CD4-positive, alpha-beta T cell treated with Interleukin-21 for 1 hour (primary cell): ENCODE data around the gene TKFC.

Source experiments
- DNase-seq: peaks from one replicate; pipeline ENCODE4 v3.0.0-alpha.2; 2020

The TKFC gene

DNA sequence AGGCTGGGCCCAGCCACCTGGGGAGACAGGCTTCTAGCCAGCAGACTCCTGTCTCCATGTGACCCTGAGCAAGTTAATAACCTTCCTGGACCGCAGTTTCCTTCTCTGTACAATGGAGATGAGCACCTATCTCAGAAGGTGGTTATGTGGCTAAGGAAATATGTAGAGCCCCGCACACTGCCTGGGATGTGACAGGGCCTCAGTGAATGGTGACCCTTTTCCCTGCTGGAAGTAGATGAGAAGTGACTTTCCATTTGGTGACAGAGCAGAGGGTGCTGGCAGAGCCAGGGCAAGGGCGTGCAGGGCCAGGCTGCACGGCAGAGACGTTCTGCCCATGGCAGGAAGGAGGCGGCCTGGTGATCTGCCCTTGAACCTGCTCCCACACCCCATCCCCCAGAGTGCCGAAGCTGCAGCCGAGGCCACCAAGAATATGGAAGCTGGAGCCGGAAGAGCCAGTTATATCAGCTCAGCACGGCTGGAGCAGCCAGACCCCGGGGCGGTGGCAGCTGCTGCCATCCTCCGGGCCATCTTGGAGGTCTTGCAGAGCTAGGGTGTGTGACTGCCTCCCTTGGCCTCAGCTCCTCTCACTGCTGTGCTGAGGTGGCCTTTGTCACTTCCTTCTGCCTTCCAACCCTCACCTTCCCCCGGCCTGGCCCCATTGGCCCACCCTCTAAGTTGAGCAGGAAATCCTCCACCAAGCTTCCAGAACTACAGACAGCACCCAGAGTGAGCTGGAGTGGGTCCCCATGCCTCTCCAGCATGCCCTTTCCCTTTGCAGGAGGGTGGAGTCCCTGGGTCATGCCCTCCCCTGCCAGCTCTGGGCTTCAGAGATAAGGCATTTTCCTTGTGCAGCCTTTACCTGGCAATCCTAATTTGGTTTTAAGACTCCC, 13.2 kb downstream of the TKFC start:
- no peak for DNase-seq

DNA sequence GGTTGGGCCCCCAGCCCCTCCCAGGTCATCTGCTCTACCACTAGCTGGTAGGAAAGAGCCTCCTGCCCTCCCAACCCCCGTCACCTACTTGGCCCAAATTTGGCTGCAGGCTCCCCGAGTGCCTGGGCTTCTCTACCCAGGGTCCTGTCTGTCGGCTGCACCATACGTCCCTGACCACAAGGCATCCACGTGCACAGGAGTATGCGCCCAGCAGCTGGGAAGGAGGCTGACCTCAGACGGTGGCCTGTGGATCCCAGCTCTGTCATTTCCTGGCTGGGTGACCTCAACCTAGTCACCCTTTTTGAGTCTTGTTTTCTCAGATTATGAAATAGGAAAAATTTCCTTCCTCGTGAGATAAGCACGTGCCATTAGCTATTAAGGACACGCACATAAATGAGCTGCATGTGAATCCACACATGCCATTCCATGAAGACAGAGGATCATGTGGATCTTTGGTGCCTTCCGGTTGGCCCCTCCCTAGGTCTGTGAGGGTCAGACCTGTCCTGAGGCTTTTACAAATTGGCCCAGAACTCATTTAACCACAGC, 15.0 kb downstream of the TKFC start:
- no peak for DNase-seq

- DNase-seq = no peak
These were observed 16.2 kb downstream of the TKFC start for GRCh38 chr11:61349189-61349751.

DNA sequence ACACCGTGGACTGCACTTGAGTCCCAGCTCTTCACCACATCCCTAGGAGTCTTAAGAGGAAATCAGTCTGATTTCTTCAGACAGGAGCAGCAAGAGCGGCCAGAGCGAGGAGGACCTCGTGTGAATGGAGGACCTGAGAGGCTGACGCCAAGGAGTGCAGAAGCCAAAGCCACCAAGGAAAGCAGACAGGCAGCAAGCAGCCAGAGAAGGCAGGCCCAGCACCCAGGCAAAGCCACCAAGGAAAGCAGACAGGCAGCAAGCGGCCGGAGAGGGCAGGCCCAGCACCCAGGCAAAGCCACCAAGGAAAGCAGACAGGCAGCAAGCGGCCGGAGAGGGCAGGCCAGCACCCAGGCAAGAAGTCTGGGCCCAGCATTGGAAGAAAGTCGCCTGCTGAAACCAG, 16.9 kb downstream of the TKFC start:
- DNase-seq = no peak

- DNase-seq = no peak
These were observed 17.3 kb downstream of the TKFC start for GRCh38 chr11:61350336-61350735.

DNA sequence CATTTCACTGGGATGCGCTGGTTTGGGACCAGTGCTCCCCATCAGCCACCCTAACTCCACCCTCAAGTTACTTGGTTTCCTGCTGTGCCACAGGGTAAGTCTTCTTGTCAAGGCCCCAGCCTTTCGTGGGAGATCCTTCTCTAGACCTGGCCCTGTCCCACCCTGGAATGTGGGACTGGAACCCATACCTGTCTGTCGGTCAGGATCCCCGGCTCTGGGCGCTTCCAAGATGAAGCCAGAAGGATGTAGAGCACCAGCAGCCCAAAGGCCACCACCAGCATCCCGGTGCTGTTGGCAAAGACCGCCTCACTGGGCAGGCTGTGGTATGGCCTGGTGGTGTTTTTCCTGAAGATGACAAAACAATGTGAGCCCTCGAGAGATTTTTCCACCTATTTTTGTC, 17.8 kb downstream of the TKFC start:
- no peak for DNase-seq

- DNase-seq = no peak
These were observed 19.0 kb downstream of the TKFC start for GRCh38 chr11:61352038-61352437.

GRCh38 chr11:61353131-61354067, 20.4 kb downstream of the TKFC start:
- DNase-seq = no peak

- DNase-seq = no peak
These were observed 21.2 kb downstream of the TKFC start for GRCh38 chr11:61354208-61354607.

DNA sequence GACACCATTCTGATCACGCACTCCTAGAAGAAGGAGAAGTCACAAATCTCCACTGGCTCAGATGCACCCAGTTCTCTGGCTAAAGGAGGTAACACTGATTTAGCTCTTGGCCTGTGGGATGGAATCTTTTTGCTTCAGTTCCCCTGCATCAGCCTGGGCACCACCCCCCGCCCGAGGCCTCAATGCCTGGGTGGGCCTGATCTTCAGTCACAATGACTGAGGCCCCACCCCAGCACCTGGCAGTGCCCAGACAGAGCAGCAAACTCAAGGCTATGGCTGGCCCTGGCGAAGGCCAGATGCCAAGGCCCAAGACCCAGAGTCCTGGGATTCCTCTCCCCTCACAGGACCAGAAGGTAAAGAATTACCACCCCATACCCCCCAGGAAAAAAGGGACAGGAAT, 23.7 kb downstream of the TKFC start:
- DNase-seq = no peak

- peak; percentile 14 for DNase-seq
These were observed 24.3 kb downstream of the TKFC start for GRCh38 chr11:61357233-61357893.

DNA sequence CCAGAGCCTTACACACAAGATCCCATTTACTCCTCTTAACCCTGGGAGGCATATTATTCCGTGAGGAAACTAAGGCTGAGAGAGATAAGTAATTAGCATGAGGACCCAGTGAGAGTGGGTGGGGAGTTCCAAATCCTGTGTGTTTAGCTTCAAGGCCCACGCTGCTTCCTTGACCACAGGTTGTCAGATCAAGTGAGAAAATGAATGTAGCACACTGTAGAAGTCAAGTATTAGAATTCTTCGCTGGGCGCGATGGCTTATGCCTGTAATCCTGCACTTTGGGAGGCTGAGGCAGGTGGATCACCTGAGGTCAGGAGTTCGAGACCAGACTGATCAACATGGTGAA, 24.8 kb downstream of the TKFC start:
- no peak for DNase-seq

GRCh38 chr11:61358566-61358965, 25.5 kb downstream of the TKFC start:
- DNase-seq = no peak

DNA sequence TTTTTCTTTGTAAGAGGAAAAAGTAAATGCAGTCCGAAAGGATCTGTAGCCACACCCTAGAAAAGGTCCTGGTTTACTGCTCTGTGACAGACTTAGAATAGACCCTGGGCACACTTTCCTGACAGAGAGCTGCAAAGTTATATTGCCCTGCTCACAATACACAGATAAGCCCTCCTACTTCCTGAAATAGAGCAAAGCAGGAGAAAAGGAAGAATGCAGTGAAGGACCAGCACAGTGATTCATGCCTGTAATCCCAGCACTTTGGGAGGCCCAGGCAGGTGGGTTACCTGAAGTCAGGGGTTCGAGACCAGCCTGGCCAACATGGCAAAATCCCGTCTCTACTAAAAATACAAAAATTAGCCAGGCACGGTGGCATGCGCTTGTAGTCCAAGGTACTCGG, 26.5 kb downstream of the TKFC start:
- no peak for DNase-seq

DNA sequence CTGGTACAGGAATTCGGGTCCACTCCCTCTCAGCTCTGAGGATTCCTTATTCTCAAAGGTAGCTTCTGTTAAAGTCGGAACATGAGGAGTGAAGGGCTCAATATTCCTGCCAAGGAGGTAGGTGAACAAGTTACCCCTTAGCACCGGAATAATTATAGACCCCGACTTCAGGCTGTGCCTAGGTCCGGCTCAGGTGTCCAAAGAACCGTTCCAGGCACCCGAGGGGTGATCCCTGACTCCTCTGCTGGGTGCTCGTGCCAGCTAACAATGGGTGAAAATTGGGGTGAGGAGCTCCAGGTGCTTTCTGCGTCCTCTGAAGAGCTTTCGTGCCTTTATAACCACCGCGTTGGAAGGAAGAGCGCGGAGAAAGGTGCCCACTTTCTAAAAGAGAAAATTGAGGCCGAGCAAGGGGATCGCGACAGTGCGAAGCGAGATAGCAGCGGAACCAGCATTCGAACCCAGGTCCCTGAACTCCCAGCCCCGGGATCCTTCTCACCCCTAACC, 28.3 kb downstream of the TKFC start:
- no peak for DNase-seq

- peak; percentile 90 for DNase-seq
These were observed 28.9 kb downstream of the TKFC start, which contains the start of the genes CYB561A3 and TMEM138 for GRCh38 chr11:61361741-61362541. Gene CYB561A3 (minus strand): TSS chr11:61361882. CDS start chr11:61356713, 5,169 bp downstream. Gene TMEM138 (plus strand): TSS chr11:61362374. CDS start chr11:61364391, 2,017 bp downstream.

DNA sequence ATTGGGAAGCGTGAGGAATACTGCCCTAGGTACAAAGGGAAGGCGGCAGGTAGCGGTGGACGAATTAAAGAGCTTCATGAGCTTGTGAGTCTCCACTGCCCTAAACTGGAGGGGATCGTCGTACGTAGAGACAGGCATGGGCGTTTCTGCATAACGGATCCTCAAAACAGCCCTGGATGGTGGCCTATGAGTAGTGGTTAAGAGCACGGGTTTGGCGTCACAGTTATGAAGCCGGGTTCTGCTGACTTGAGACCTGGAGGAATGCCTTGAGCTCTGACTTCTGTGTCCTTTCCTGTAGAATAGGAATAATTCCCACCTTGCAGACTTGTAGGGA, 29.5 kb downstream of the TKFC start:
- DNase-seq = peak; percentile 39

DNA sequence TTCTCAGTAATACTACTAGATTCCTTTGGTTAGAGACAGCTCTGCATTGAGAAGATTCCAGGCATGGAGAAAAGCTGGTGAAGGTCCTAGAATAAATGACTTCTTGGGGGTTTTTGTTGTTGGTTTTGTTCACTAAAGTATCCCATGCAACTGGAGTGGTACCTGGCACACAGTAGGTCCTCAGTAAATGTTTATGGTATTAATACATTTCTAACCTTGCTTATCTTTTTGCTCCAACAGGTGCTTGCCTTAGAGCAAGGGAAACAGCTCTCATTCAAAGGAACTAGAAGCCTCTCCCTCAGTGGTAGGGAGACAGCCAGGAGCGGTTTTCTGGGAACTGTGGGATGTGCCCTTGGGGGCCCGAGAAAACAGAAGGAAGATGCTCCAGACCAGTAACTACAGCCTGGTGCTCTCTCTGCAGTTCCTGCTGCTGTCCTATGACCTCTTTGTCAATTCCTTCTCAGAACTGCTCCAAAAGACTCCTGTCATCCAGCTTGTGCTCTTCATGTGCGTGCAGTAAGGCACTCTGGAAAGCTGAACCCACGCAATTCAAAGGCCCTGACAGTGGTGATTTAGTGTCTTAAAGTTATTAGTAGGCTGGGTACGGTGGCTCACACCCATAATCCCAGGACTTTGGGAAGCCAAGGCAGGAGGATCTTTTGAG, 31.1 kb downstream of the TKFC start:
- no peak for DNase-seq

GRCh38 chr11:61367406-61367805, 34.4 kb downstream of the TKFC start:
- DNase-seq = no peak

- DNase-seq = no peak
These were observed 35.6 kb downstream of the TKFC start for GRCh38 chr11:61368646-61369045.
